HepG2 (cell line): ENCODE results near the gene SHROOM1. TPM values are rescaled to one million over a fixed set of nuclear protein-coding genes. Genes with fewer than 3 reads are reported as not detected.

ENCODE experiments used
- IRF2 ChIP-seq: IDR thresholded peaks from 2 replicates; pipeline ENCODE4 v1.6.1; 2018; ENCODE audit warnings: missing genetic modification reagents, missing compliant biosample characterization
- MTA1 ChIP-seq: sonication (generic); formaldehyde crosslinking; IDR thresholded peaks from 2 replicates; pipeline ENCODE4 v1.4.0; 2020; ENCODE audit warnings: missing genetic modification reagents, mild to moderate bottlenecking, borderline replicate concordance
- SNAI1 ChIP-seq: sonication (generic); formaldehyde crosslinking; IDR thresholded peaks from 2 replicates; pipeline ENCODE4 v1.5.0; 2020; ENCODE audit warnings: mild to moderate bottlenecking, missing genetic modification reagents, borderline replicate concordance
- TERF1 ChIP-seq: sonication (generic); formaldehyde crosslinking; IDR thresholded peaks from 2 replicates; pipeline ENCODE4 v1.8.0; 2022; ENCODE audit warnings: mild to moderate bottlenecking, missing genetic modification reagents, moderate library complexity
- ZBTB7A ChIP-seq: sonication (generic); formaldehyde crosslinking; IDR thresholded peaks from 2 replicates; pipeline ENCODE4 v1.8.0; 2022; ENCODE audit warnings: mild to moderate bottlenecking, missing genetic modification reagents
- ZMAT3 ChIP-seq: sonication (generic); formaldehyde crosslinking; conservative IDR thresholded peaks from 2 replicates; pipeline ENCODE4 v1.7.0; 2021; ENCODE audit warnings: missing genetic modification reagents
- ZNF33A ChIP-seq: sonication (generic); formaldehyde crosslinking; IDR thresholded peaks from 2 replicates; pipeline ENCODE4 v1.5.1; 2020; ENCODE audit warnings: missing genetic modification reagents, mild to moderate bottlenecking, moderate library complexity, borderline replicate concordance
- ZSCAN20 ChIP-seq: sonication (generic); formaldehyde crosslinking; IDR thresholded peaks from 2 replicates; pipeline ENCODE4 v1.4.0; 2020; ENCODE audit warnings: missing genetic modification reagents, mild to moderate bottlenecking, borderline replicate concordance
- polyA plus RNA-seq, 8 experiments: library from polyadenylated mRNA; depleted of rRNA in 3 of 8; stranded (reverse) in 7 of 8; unstranded in 1 of 8; fragments of >200 nt; fragmentation: Illumina TruSeq in 4 of 8; extraction: Trizol in 4 of 8; gene quantifications; 2 replicates each; pipeline versions ENCODE4 v1.2.1 to v1.2.3, GENCODE V29; 2011 to 2016; ENCODE audit warnings: low read depth in 4 of 8, missing spikeins in 1 of 8, mixed read lengths in 1 of 8; ENCODE audit not compliant: insufficient read depth in 1 of 8
- total RNA-seq, 5 experiments: library from RNA; depleted of rRNA; stranded (reverse); fragments of >200 nt; fragmentation: Illumina TruSeq; extraction: Trizol; gene quantifications; 2 replicates each; pipeline ENCODE4 v1.2.3, GENCODE V29; 2016; ENCODE audit warnings: low read depth in 1 of 5
- TF ChIP-seq, protein P1 (sequence below): sonication (generic); formaldehyde crosslinking; IDR thresholded peaks from 2 replicates; pipeline ENCODE4 v1.4.0; 2020; ENCODE audit warnings: missing genetic modification reagents, borderline replicate concordance

The SHROOM1 gene
- total and polyA plus RNA-seq, 2 of the 13 experiments (the other 11 are each of a cell fraction or from before 2014, with no cell fraction given), result 18.2 to 25.7 TPM

DNA sequence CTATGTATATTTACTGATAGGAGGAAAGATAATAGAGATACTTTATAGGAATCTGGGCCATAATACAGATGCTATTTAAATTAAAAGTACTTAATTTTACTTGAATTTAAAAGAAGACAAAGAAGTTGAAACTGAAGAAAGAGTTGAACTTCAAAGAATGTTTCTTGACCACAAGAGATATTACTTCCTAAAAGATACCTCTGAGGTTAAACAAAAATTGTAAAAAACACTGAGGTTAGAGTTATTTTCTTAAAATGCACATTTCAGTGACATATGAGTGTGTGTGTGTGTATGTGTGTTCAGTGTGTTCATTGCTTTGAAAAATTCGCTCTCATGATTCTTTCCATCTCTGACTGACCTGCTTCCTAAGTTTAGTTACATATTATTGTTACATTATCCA, 49.9 kb downstream of the SHROOM1 start (continued):
- TF ChIP-seq, protein P1, sequence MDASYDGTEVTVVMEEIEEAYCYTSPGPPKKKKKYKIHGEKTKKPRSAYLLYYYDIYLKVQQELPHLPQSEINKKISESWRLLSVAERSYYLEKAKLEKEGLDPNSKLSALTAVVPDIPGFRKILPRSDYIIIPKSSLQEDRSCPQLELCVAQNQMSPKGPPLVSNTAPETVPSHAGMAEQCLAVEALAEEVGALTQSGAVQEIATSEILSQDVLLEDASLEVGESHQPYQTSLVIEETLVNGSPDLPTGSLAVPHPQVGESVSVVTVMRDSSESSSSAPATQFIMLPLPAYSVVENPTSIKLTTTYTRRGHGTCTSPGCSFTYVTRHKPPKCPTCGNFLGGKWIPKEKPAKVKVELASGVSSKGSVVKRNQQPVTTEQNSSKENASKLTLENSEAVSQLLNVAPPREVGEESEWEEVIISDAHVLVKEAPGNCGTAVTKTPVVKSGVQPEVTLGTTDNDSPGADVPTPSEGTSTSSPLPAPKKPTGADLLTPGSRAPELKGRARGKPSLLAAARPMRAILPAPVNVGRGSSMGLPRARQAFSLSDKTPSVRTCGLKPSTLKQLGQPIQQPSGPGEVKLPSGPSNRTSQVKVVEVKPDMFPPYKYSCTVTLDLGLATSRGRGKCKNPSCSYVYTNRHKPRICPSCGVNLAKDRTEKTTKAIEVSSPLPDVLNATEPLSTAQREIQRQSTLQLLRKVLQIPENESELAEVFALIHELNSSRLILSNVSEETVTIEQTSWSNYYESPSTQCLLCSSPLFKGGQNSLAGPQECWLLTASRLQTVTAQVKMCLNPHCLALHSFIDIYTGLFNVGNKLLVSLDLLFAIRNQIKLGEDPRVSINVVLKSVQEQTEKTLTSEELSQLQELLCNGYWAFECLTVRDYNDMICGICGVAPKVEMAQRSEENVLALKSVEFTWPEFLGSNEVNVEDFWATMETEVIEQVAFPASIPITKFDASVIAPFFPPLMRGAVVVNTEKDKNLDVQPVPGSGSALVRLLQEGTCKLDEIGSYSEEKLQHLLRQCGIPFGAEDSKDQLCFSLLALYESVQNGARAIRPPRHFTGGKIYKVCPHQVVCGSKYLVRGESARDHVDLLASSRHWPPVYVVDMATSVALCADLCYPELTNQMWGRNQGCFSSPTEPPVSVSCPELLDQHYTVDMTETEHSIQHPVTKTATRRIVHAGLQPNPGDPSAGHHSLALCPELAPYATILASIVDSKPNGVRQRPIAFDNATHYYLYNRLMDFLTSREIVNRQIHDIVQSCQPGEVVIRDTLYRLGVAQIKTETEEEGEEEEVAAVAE (CRISPR knock-in tag), result no peak
- TF ChIP-seq MTA1, result no peak
- no peak for TF ChIP-seq ZBTB7A (CRISPR knock-in tag)
- no peak for TF ChIP-seq SNAI1 (CRISPR knock-in tag)
- TF ChIP-seq ZMAT3, result no peak
- TF ChIP-seq ZSCAN20 (CRISPR knock-in tag), result no peak
- no peak for TF ChIP-seq TERF1 (CRISPR knock-in tag)
- TF ChIP-seq ZNF33A, result no peak
- no peak for TF ChIP-seq IRF2 (CRISPR knock-in tag)
